Measurements from ENCODE around the gene CC2D1B. TPM values are rescaled to one million over a fixed set of nuclear protein-coding genes. Genes with fewer than 3 reads are reported as not detected.
A peak's percentile ranks its signal among the peaks of the same experiment; 100 is the strongest.

The CC2D1B gene
- total RNA-seq, 1 donor from 2014 or later: 66.4 TPM

- Mint-ChIP-seq H3K4me1 (no peaks in the 10 kb centered on the region), H3K36me3 (ENCODE audit: low read depth) (peaks cover 30% of the 10 kb centered on the region), H3K4me3 (no peak overlapping the region), H3K27me3 (no peaks in the 10 kb centered on the region), H3K9me3 (no peaks in the 10 kb centered on the region), H3K27ac (peak overlapping the region; percentile 41)
- intact Hi-C loops (cut with micrococcal nuclease): no loop called here
- ChIA-PET CTCF (no interaction called here), POLR2A (interaction anchor here (0.5 kb wide), 1 partner anchor 372 kb away, joined by 4 read pairs; no protein-coding TSS in a partner anchor)
- DNase-seq: no peak
- no peak for TF ChIP-seq CTCF (IDR thresholded peaks at IDR 0.05)
- ATAC-seq (ENCODE audit: low read depth): no peak
These were observed 17.2 kb downstream of the CC2D1B start for GRCh38 chr1:52348704-52349300.

- ATAC-seq (ENCODE audit: low read depth) (no peak), DNase-seq (no peak)
- no peaks in the 10 kb centered on the region for H3K4me1 Mint-ChIP-seq
- H3K36me3 Mint-ChIP-seq (ENCODE audit: low read depth): peaks cover 11% of the 10 kb centered on the region
- intact Hi-C loops (cut with micrococcal nuclease): no loop called here
- no peak overlapping the region for H3K4me3 Mint-ChIP-seq
- H3K27me3 Mint-ChIP-seq: no peaks in the 10 kb centered on the region
- H3K9me3 Mint-ChIP-seq: no peaks in the 10 kb centered on the region
- TF ChIP-seq CTCF (IDR thresholded peaks at IDR 0.05): no peak
- H3K27ac Mint-ChIP-seq: no peak overlapping the region
- ChIA-PET POLR2A (interaction anchor here (0.7 kb wide), 2 partner anchors 556 to 1609 kb away, joined by 4 to 5 read pairs; no protein-coding TSS in a partner anchor), CTCF (no interaction called here)
These were observed 19.4 kb downstream of the CC2D1B start for GRCh38 chr1:52346653-52347052.

- Mint-ChIP-seq H3K4me1 (no peaks in the 10 kb centered on the region), H3K27ac (no peak overlapping the region), H3K27me3 (no peaks in the 10 kb centered on the region), H3K4me3 (no peak overlapping the region), H3K9me3 (no peaks in the 10 kb centered on the region), H3K36me3 (ENCODE audit: low read depth) (peaks cover under 1% of the 10 kb centered on the region)
- intact Hi-C loops (cut with micrococcal nuclease): no loop called here
- no peak for TF ChIP-seq CTCF (IDR thresholded peaks at IDR 0.05)
- CTCF ChIA-PET: no interaction called here
- POLR2A ChIA-PET: no interaction called here
- no peak for ATAC-seq (ENCODE audit: low read depth)
- no peak for DNase-seq
These were observed 20.8 kb downstream of the CC2D1B start for GRCh38 chr1:52345252-52345651.

- ChIA-PET POLR2A (no interaction called here), CTCF (no interaction called here)
- Mint-ChIP-seq H3K36me3 (ENCODE audit: low read depth) (no peaks in the 10 kb centered on the region), H3K9me3 (no peaks in the 10 kb centered on the region), H3K4me1 (no peaks in the 10 kb centered on the region), H3K27me3 (peaks cover under 1% of the 10 kb centered on the region), H3K27ac (no peak overlapping the region), H3K4me3 (no peak overlapping the region)
- intact Hi-C loops (cut with micrococcal nuclease): no loop called here
- no peak for ATAC-seq (ENCODE audit: low read depth)
- TF ChIP-seq CTCF (IDR thresholded peaks at IDR 0.05): no peak
- DNase-seq: no peak
These were observed 22.0 kb downstream of the CC2D1B start for GRCh38 chr1:52343979-52344378.

- ATAC-seq (ENCODE audit: low read depth) (no peak), DNase-seq (no peak)
- ChIA-PET CTCF (no interaction called here), POLR2A (interaction anchor here (0.7 kb wide), 1 partner anchor 15 kb away, joined by 5 read pairs; no protein-coding TSS in a partner anchor)
- H3K27ac Mint-ChIP-seq: no peak overlapping the region
- peaks cover 2% of the 10 kb centered on the region for H3K27me3 Mint-ChIP-seq
- intact Hi-C loops (cut with micrococcal nuclease): no loop called here
- no peak overlapping the region for H3K4me3 Mint-ChIP-seq
- no peak for TF ChIP-seq CTCF (IDR thresholded peaks at IDR 0.05)
- H3K9me3 Mint-ChIP-seq: no peaks in the 10 kb centered on the region
- H3K36me3 Mint-ChIP-seq (ENCODE audit: low read depth): no peaks in the 10 kb centered on the region
- H3K4me1 Mint-ChIP-seq: no peaks in the 10 kb centered on the region
These were observed 24.2 kb downstream of the CC2D1B start for GRCh38 chr1:52341655-52342260.
